H1 (cell line): ENCODE results near the gene RASSF5. TPM values are rescaled to one million over a fixed set of nuclear protein-coding genes. Genes with fewer than 3 reads are reported as not detected.

Source experiments
- CTCF ChIA-PET: fragments of 300-600 bp; sonication (Branson Sonifier 250); formaldehyde crosslinking; loops from one replicate; lab custom pipeline; 2021; ENCODE audit not compliant: partially characterized antibody; lab: Charles Lee
- POLR2A ChIA-PET: fragments of 300-600 bp; sonication (Branson Sonifier 250); formaldehyde crosslinking; loops from one replicate; lab custom pipeline; 2021; ENCODE audit warnings: inconsistent platforms; ENCODE audit not compliant: partially characterized antibody; lab: Charles Lee
- DNase-seq, 2 experiments: peaks; one replicate each; pipeline versions ENCODE4 v3.0.0 to v3.0.0-alpha.2; 2010 to 2022; ENCODE audit warnings: low spot score in 2 of 2, low read depth in 1 of 2, mixed read lengths in 1 of 2
- FAIRE-seq: peaks from 2 replicates; lab custom pipeline; 2011; peaks lifted over from hg19 to GRCh38; lab: Jason Lieb, UNC
- H2AFZ ChIP-seq: 2 replicates; pipeline ENCODE4 v1.8.1; 2012; ENCODE audit warnings: low read length, inconsistent platforms
- H2AK5ac ChIP-seq: 2 replicates; pipeline ENCODE4 v1.6.1; 2013; ENCODE audit warnings: low read depth, low read length
- H2BK120ac ChIP-seq: replicated peaks from 2 replicates; pipeline ENCODE3; 2013; ENCODE audit warnings: low read depth, low read length, inconsistent platforms
- H2BK12ac ChIP-seq: 2 replicates; pipeline ENCODE4 v1.6.1; 2013; ENCODE audit warnings: low read depth, low read length
- H2BK15ac ChIP-seq: 2 replicates; pipeline ENCODE4 v1.6.1; 2013; ENCODE audit warnings: low read length
- H2BK20ac ChIP-seq: 2 replicates; pipeline ENCODE4 v1.6.1; 2013; ENCODE audit warnings: low read length
- H2BK5ac ChIP-seq: 2 replicates; pipeline ENCODE4 v1.6.1; 2013; ENCODE audit warnings: low read depth, low read length
- H3K14ac ChIP-seq: 2 replicates; pipeline ENCODE4 v1.6.1; 2013; ENCODE audit warnings: inconsistent platforms; ENCODE audit not compliant: insufficient read length
- H3K18ac ChIP-seq: 2 replicates; pipeline ENCODE4 v1.6.1; 2013; ENCODE audit warnings: low read length; ENCODE audit errors: extremely low read depth
- H3K23ac ChIP-seq: 2 replicates; pipeline ENCODE4 v1.6.1; 2013; ENCODE audit warnings: inconsistent platforms; ENCODE audit not compliant: insufficient read length
- H3K23me2 ChIP-seq: 2 replicates; pipeline ENCODE4 v1.6.1; 2013; ENCODE audit warnings: low read depth, low read length
- H3K27ac ChIP-seq: 2 replicates; pipeline ENCODE4 v1.6.1; 2011; ENCODE audit warnings: low read depth, low read length, inconsistent platforms
- H3K27me3 ChIP-seq, 4 experiments: replicated peaks in 1 of 4; 1 replicate in 1 of 4; 2 replicates in 3 of 4; pipeline versions ENCODE4 v1.6.1 to v1.8.1; 2011 to 2013; ENCODE audit warnings: low read length in 3 of 4, mild to moderate bottlenecking in 3 of 4, inconsistent platforms in 2 of 4, mixed read lengths in 2 of 4, moderate library complexity in 1 of 4; ENCODE audit not compliant: control insufficient read depth in 3 of 4, insufficient read depth in 3 of 4; ENCODE audit errors: extremely low read depth in 1 of 4
- H3K36me3 ChIP-seq, 4 experiments: 2 replicates each; pipeline versions ENCODE4 v1.6.1 to v1.8.1; 2011 to 2013; ENCODE audit warnings: mild to moderate bottlenecking in 4 of 4, low read length in 3 of 4, moderate library complexity in 2 of 4, control low read depth in 1 of 4, inconsistent platforms in 1 of 4; ENCODE audit not compliant: insufficient read depth in 4 of 4, control insufficient read depth in 2 of 4
- H3K4ac ChIP-seq: replicated peaks from 2 replicates; pipeline ENCODE3; 2013; ENCODE audit warnings: low read length, low read depth, mixed read lengths, inconsistent platforms; ENCODE audit not compliant: insufficient read length
- H3K4me1 ChIP-seq, 4 experiments: replicated peaks in 1 of 4; 1 replicate in 1 of 4; 2 replicates in 3 of 4; pipeline versions ENCODE4 v1.6.1 to v1.8.1; 2011 to 2013; ENCODE audit warnings: low read length in 3 of 4, inconsistent platforms in 2 of 4, mixed read lengths in 1 of 4; ENCODE audit not compliant: insufficient read depth in 4 of 4, control insufficient read depth in 3 of 4
- H3K4me2 ChIP-seq, 2 experiments: 2 replicates each; pipeline versions ENCODE4 v1.6.1 to v1.8.1; 2011 to 2013; ENCODE audit warnings: low read depth in 2 of 2, low read length in 2 of 2, control low read depth in 1 of 2, inconsistent platforms in 1 of 2, mild to moderate bottlenecking in 1 of 2; ENCODE audit not compliant: insufficient read depth in 1 of 2
- H3K4me3 ChIP-seq, 4 experiments: fragments of 200-600, 300-600 bp in 1 of 4; sonication (generic), shearing (Covaris generic), sonication (Bioruptor Twin) in 1 of 4; 2 replicates each; pipeline versions ENCODE4 v1.5.1 to v1.8.1; 2011 to 2016; ENCODE audit warnings: low read length in 4 of 4, low read depth in 3 of 4, control low read depth in 2 of 4, inconsistent platforms in 2 of 4, mild to moderate bottlenecking in 2 of 4, mixed read lengths in 1 of 4, moderate library complexity in 1 of 4; ENCODE audit not compliant: insufficient read depth in 2 of 4; ENCODE audit errors: extremely low read depth in 1 of 4
- H3K56ac ChIP-seq: replicated peaks from 2 replicates; pipeline ENCODE3; 2013; ENCODE audit warnings: low read depth, mild to moderate bottlenecking, mixed read lengths, low read length, inconsistent platforms; ENCODE audit not compliant: insufficient read length
- H3K79me1 ChIP-seq: 2 replicates; pipeline ENCODE4 v1.6.1; 2013; ENCODE audit warnings: low read depth, low read length, control low read depth
- H3K79me2 ChIP-seq, 2 experiments: 2 replicates each; pipeline versions ENCODE4 v1.6.1 to v1.8.1; 2012 to 2013; ENCODE audit warnings: low read length in 2 of 2, mild to moderate bottlenecking in 2 of 2, inconsistent platforms in 1 of 2; ENCODE audit not compliant: insufficient read depth in 2 of 2, control insufficient read depth in 1 of 2
- H3K9ac ChIP-seq, 4 experiments: replicated peaks in 1 of 4; 1 replicate in 1 of 4; 2 replicates in 3 of 4; pipeline versions ENCODE4 v1.6.1 to v1.8.1; 2011 to 2013; ENCODE audit warnings: low read depth in 3 of 4, low read length in 3 of 4, control low read depth in 2 of 4, mild to moderate bottlenecking in 2 of 4, moderate library complexity in 2 of 4, inconsistent platforms in 1 of 4; ENCODE audit errors: extremely low read depth in 1 of 4
- H3K9me3 ChIP-seq, 2 experiments: 2 replicates each; pipeline versions ENCODE4 v1.6.1 to v1.8.1; 2012 to 2013; ENCODE audit warnings: mild to moderate bottlenecking in 2 of 2, moderate library complexity in 2 of 2, control low read depth in 1 of 2, inconsistent platforms in 1 of 2, low read depth in 1 of 2, low read length in 1 of 2, mixed read lengths in 1 of 2; ENCODE audit not compliant: insufficient read depth in 2 of 2
- H4K20me1 ChIP-seq, 2 experiments: replicated peaks in 1 of 2; 2 replicates each; pipeline versions ENCODE3 to v1.8.1; 2011 to 2013; ENCODE audit warnings: inconsistent platforms in 2 of 2, low read length in 2 of 2, mild to moderate bottlenecking in 1 of 2; ENCODE audit not compliant: insufficient read depth in 2 of 2, control insufficient read depth in 1 of 2
- H4K5ac ChIP-seq: 2 replicates; pipeline ENCODE4 v1.6.1; 2013; ENCODE audit warnings: low read length, low read depth, mixed read lengths, inconsistent platforms; ENCODE audit not compliant: insufficient read length
- H4K8ac ChIP-seq: 2 replicates; pipeline ENCODE4 v1.8.0; 2013; ENCODE audit warnings: mild to moderate bottlenecking, moderate library complexity, low read length, inconsistent platforms; ENCODE audit not compliant: insufficient read depth; ENCODE audit errors: extremely low read depth
- H4K91ac ChIP-seq: replicated peaks from 2 replicates; pipeline ENCODE3; 2013; ENCODE audit warnings: low read length, mixed read lengths, inconsistent platforms; ENCODE audit not compliant: insufficient read length
- GTF2F1 ChIP-seq: IDR thresholded peaks from 2 replicates; pipeline ENCODE4 v1.6.1; 2012; ENCODE audit warnings: low read depth, low read length, improper control_type of control experiment, borderline replicate concordance
- POLR2AphosphoS5 ChIP-seq: IDR thresholded peaks from 2 replicates; pipeline ENCODE4 v1.6.1; 2011; ENCODE audit warnings: low read depth, low read length
- RFX5 ChIP-seq: IDR thresholded peaks from 2 replicates; pipeline ENCODE4 v1.6.1; 2011; ENCODE audit warnings: low read depth, low read length, improper control_type of control experiment, borderline replicate concordance
- SP4 ChIP-seq: IDR thresholded peaks from 2 replicates; pipeline ENCODE4 v1.6.1; 2012; ENCODE audit warnings: low read length, inconsistent platforms
- SUZ12 ChIP-seq: fragments of 200-600 bp; sonication (generic); IDR thresholded peaks from 2 replicates; pipeline ENCODE4 v1.6.1; 2012; ENCODE audit warnings: mild to moderate bottlenecking, inconsistent platforms, low read length, moderate library complexity, mixed read lengths
- TBP ChIP-seq: IDR thresholded peaks from 2 replicates; pipeline ENCODE4 v1.6.1; 2011; ENCODE audit warnings: low read depth, low read length, improper control_type of control experiment
- ZNF274 ChIP-seq: IDR thresholded peaks from 2 replicates; pipeline ENCODE4 v1.7.0; 2012; ENCODE audit warnings: low read length, borderline replicate concordance; ENCODE audit errors: extremely low read depth
- WGBS, 2 experiments: shearing (Covaris generic) in 1 of 2; methylation state at CpG; one replicate each; pipeline versions ENCODE4 v1.1.6 to v1.1.7; 2013 to 2015; ENCODE audit warnings: low lambda C conversion rate in 2 of 2, mixed read lengths in 2 of 2, inconsistent platforms in 1 of 2, low coverage in 1 of 2, missing lambda C conversion rate in 1 of 2; ENCODE audit not compliant: insufficient replicate concordance in 2 of 2, insufficient coverage in 1 of 2, insufficient read length in 1 of 2; ENCODE audit errors: extremely low coverage in 1 of 2, missing lambda C conversion rate in 1 of 2; 5-methylcytosine and 5-hydroxymethylcytosine counted together
- polyA plus RNA-seq, 7 experiments: library from polyadenylated mRNA; depleted of rRNA in 3 of 7; stranded (reverse) in 5 of 7; unstranded in 2 of 7; fragments of >200 nt in 5 of 7; fragments of 200-250 nt in 2 of 7; gene quantifications; 1 replicate in 5 of 7; 2 replicates in 1 of 7; 4 replicates in 1 of 7; pipeline versions ENCODE4 v1.2.1 to v1.2.3, GENCODE V29; 2011 to 2013; ENCODE audit warnings: missing spikeins in 2 of 7, mixed read lengths in 2 of 7
- total RNA-seq: library from RNA; stranded (reverse); fragmentation: NEBNext Ultra II Directional; extraction: Animal tissue kit (Norgen Biotek cat#: 25700); gene quantifications from 2 replicates; pipeline ENCODE4 v1.2.1, GENCODE V29; 2021

Gene RASSF5
- total and polyA plus RNA-seq, 2 of the 8 experiments (the other 6 are each of a cell fraction or from before 2014, with no cell fraction given): 0.82 to 1.8 TPM

DNA sequence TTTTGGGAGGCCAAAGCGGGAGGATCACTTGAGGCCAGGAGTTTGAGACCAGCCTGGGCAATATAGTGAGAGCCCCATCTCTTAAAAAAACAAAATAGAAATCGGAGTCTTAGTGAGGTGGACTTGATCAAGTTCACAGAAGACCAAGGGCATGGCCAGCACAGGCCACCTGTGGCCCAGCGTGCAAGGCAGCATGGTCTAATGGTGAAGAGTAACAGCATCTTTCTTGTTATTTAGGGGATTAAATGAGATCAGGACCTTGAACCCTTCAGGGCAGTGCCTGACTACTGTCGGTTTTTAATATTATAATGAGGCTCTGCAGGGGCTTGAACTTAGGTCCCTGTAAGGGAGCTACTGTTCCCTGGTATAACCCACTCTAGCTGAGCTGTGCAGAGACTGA is 66.4 kb downstream of the RASSF5 start:
- Histone ChIP-seq H3K9me3 (no peaks in the 10 kb centered on the region), H3K27ac (no peak overlapping the region), H4K8ac (no peak overlapping the region), H3K14ac (no peak overlapping the region), H2BK12ac (no peak overlapping the region), H3K27me3 (0 out of 7 replicates have a peak, but pooled peaks cover 0 to 3% (median 0%) of the 10 kb centered on the region in 4 experiments), H3K4ac (no peak overlapping the region), H2AK5ac (no peak overlapping the region), H2BK5ac (no peak overlapping the region), H3K79me1 (no peaks in the 10 kb centered on the region), H3K4me2 (no peak overlapping the region), H2BK20ac (no peak overlapping the region), H2BK120ac (no peak overlapping the region), H3K4me1 (peaks cover 1 to 3% (median 2%) of the 10 kb centered on the region in 4 experiments; a peak in 4 of 7 replicates), H2AFZ (no peak overlapping the region), H3K79me2 (no peaks in the 10 kb centered on the region), H3K23ac (no peak overlapping the region), H3K18ac (no peak overlapping the region), H3K36me3 (no peaks in the 10 kb centered on the region), H2BK15ac (no peak overlapping the region), H3K23me2 (no peaks in the 10 kb centered on the region), H3K56ac (no peak overlapping the region), H3K4me3 (no peak overlapping the region), H4K91ac (no peak overlapping the region), H4K20me1 (no peaks in the 10 kb centered on the region), H3K9ac (no peak overlapping the region), H4K5ac (no peak overlapping the region)
- CTCF ChIA-PET: interaction anchor here (1.0 to 16.9 kb wide), 5 partner anchors 11 to 102 kb away, joined by 3 to 298 read pairs (median 11); partner anchors contain the start of genes EIF2D and RASSF5
- FAIRE-seq (no peak), DNase-seq (no peak)
- WGBS, 2 experiments: 88% methylated on average over 4 of the region's 4 CpGs; no CpG with 5 or more reads in 1 of the 2 experiments
- TF ChIP-seq POLR2AphosphoS5: no peak
- no peak for TF ChIP-seq TBP
- TF ChIP-seq SUZ12: no peak
- no peak for TF ChIP-seq RFX5
- no peak for TF ChIP-seq ZNF274
- no peak for TF ChIP-seq SP4
- TF ChIP-seq GTF2F1: no peak
- POLR2A ChIA-PET: no interaction called here
